Measurements from ENCODE around the gene INSYN2B. TPM values are rescaled to one million over a fixed set of nuclear protein-coding genes. Genes with fewer than 3 reads are reported as not detected.

INSYN2B gene
- total RNA-seq, 1 donor from 2014 or later = not detected

DNA sequence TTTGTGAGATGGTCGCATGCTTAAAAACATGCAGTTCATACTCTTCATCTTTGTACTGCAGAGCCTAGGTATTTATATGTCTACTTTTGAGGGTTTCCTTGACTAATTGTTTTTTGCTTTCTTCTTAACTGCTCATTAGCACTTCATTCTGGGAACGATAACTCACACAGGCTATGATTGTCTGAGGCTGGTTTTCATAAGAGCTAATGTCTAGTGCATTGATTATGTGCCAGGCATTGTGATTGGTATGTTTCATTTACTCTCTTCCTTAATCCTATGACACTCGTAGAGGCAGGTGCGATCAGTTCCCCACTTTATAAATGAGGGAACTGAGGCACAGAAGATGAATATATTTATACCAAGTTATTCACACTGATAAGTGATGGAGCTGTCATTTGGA lies 93.6 kb downstream of the INSYN2B start:
- no peak for TF ChIP-seq CTCF (IDR thresholded peaks at IDR 0.05; ENCODE audit: partially characterized antibody, unreplicated experiment)
- H3K27ac Mint-ChIP-seq (ENCODE audit: unreplicated experiment) = no peak overlapping the region
- DNase-seq = no peak
- no peaks in the 10 kb centered on the region for H3K9me3 Mint-ChIP-seq (ENCODE audit: unreplicated experiment)
- H3K4me1 Mint-ChIP-seq (ENCODE audit: low read depth, unreplicated experiment) = no peaks in the 10 kb centered on the region
- no peak overlapping the region for H3K4me3 Mint-ChIP-seq (ENCODE audit: unreplicated experiment)
- H3K36me3 Mint-ChIP-seq (ENCODE audit: unreplicated experiment) = no peaks in the 10 kb centered on the region
- no peaks in the 10 kb centered on the region for H3K27me3 Mint-ChIP-seq (ENCODE audit: unreplicated experiment)

GRCh38 chr5:169886033-169886432 lies 94.3 kb downstream of the INSYN2B start:
- DNase-seq = no peak
- Mint-ChIP-seq H3K27ac (ENCODE audit: unreplicated experiment) (no peak overlapping the region), H3K36me3 (ENCODE audit: unreplicated experiment) (no peaks in the 10 kb centered on the region), H3K9me3 (ENCODE audit: unreplicated experiment) (no peaks in the 10 kb centered on the region), H3K4me3 (ENCODE audit: unreplicated experiment) (no peak overlapping the region), H3K4me1 (ENCODE audit: low read depth, unreplicated experiment) (no peaks in the 10 kb centered on the region), H3K27me3 (ENCODE audit: unreplicated experiment) (no peaks in the 10 kb centered on the region)
- no peak for TF ChIP-seq CTCF (IDR thresholded peaks at IDR 0.05; ENCODE audit: partially characterized antibody, unreplicated experiment)

GRCh38 chr5:169881702-169882303 lies 98.5 kb downstream of the INSYN2B start:
- Mint-ChIP-seq H3K27me3 (ENCODE audit: unreplicated experiment) (no peaks in the 10 kb centered on the region), H3K36me3 (ENCODE audit: unreplicated experiment) (no peaks in the 10 kb centered on the region)

DNA sequence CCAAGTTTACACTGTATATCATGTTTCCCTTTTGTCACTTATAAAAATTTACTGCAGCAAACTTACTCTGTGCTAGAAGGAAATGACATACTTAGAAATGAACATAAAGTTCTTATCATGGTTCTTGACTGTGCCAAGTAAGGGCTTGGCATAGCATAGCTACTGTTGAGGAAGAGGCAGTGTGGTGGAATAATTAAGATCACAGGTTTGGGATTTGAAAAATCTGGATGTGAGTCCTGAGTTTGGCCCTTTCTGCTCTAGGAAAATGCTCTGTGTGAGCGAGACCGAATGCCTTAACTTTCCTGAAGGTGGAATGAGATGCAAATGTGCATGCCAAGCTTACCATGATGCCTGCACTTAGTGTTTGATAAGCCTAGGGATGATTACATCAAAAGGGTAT lies 99.5 kb downstream of the INSYN2B start:
- Mint-ChIP-seq H3K4me1 (ENCODE audit: low read depth, unreplicated experiment) (no peaks in the 10 kb centered on the region), H3K36me3 (ENCODE audit: unreplicated experiment) (no peaks in the 10 kb centered on the region), H3K27ac (ENCODE audit: unreplicated experiment) (no peak overlapping the region), H3K4me3 (ENCODE audit: unreplicated experiment) (no peak overlapping the region), H3K9me3 (ENCODE audit: unreplicated experiment) (no peaks in the 10 kb centered on the region), H3K27me3 (ENCODE audit: unreplicated experiment) (no peaks in the 10 kb centered on the region)
- no peak for DNase-seq
- TF ChIP-seq CTCF (IDR thresholded peaks at IDR 0.05; ENCODE audit: partially characterized antibody, unreplicated experiment) = no peak

More at GRCh38 chr5:169881702-169882303, 98.5 kb downstream of the INSYN2B start:
- Mint-ChIP-seq H3K27ac (ENCODE audit: unreplicated experiment) (no peak overlapping the region), H3K4me3 (ENCODE audit: unreplicated experiment) (no peak overlapping the region), H3K9me3 (ENCODE audit: unreplicated experiment) (no peaks in the 10 kb centered on the region), H3K4me1 (ENCODE audit: low read depth, unreplicated experiment) (no peaks in the 10 kb centered on the region)
- TF ChIP-seq CTCF (IDR thresholded peaks at IDR 0.05; ENCODE audit: partially characterized antibody, unreplicated experiment) = no peak
- no peak for DNase-seq

- H3K27me3 Mint-ChIP-seq (ENCODE audit: unreplicated experiment) = no peaks in the 10 kb centered on the region
- no peak overlapping the region for H3K4me3 Mint-ChIP-seq (ENCODE audit: unreplicated experiment)
- H3K9me3 Mint-ChIP-seq (ENCODE audit: unreplicated experiment) = no peaks in the 10 kb centered on the region
- H3K4me1 Mint-ChIP-seq (ENCODE audit: low read depth, unreplicated experiment) = no peaks in the 10 kb centered on the region
- H3K27ac Mint-ChIP-seq (ENCODE audit: unreplicated experiment) = no peak overlapping the region
- no peak for DNase-seq
- H3K36me3 Mint-ChIP-seq (ENCODE audit: unreplicated experiment) = no peaks in the 10 kb centered on the region
- TF ChIP-seq CTCF (IDR thresholded peaks at IDR 0.05; ENCODE audit: partially characterized antibody, unreplicated experiment) = no peak
These were observed 100.2 kb downstream of the INSYN2B start for GRCh38 chr5:169880012-169880663.

Data from glutamatergic neuron (in vitro differentiated cells).